RPMI8226 (cell line): ENCODE measurements around the gene CCDC69.
"Not testable (repeated sequence)": the region's sequence is repeated elsewhere in the genome, so short reads cannot be mapped to it uniquely, and the experiment has no call there.

Source experiments
- DNase-seq: peaks from one replicate; pipeline ENCODE4 v3.0.0-alpha.2; 2015

The CCDC69 gene

GRCh38 chr5:151219789-151220188 lies 4.1 kb downstream of the CCDC69 start:
- DNase-seq = no peak

GRCh38 chr5:151219138-151219537 lies 4.8 kb downstream of the CCDC69 start:
- DNase-seq = no peak

GRCh38 chr5:151218177-151218576 lies 5.7 kb downstream of the CCDC69 start:
- DNase-seq = no peak

- no peak for DNase-seq
These were observed 7.1 kb downstream of the CCDC69 start for GRCh38 chr5:151216781-151217180.

GRCh38 chr5:151215546-151215880 lies 8.4 kb downstream of the CCDC69 start:
- no peak for DNase-seq

GRCh38 chr5:151214614-151215545 lies 9.0 kb downstream of the CCDC69 start:
- DNase-seq = no peak

GRCh38 chr5:151213803-151214613 lies 9.9 kb downstream of the CCDC69 start:
- DNase-seq = peak; percentile 75

GRCh38 chr5:151212406-151212798 lies 11.5 kb downstream of the CCDC69 start:
- DNase-seq = no peak

- DNase-seq = no peak
These were observed 15.4 kb downstream of the CCDC69 start for GRCh38 chr5:151208481-151208914.

GRCh38 chr5:151205411-151205810 lies 18.5 kb downstream of the CCDC69 start:
- DNase-seq = no peak

GRCh38 chr5:151204051-151204450 lies 19.8 kb downstream of the CCDC69 start:
- DNase-seq = no peak

GRCh38 chr5:151202381-151203139 lies 21.3 kb downstream of the CCDC69 start:
- no peak for DNase-seq

- no peak for DNase-seq
These were observed 22.8 kb downstream of the CCDC69 start for GRCh38 chr5:151200913-151201595.

GRCh38 chr5:151199581-151200185 lies 24.2 kb downstream of the CCDC69 start:
- DNase-seq = no peak

- no peak for DNase-seq
These were observed 25.0 kb downstream of the CCDC69 start for GRCh38 chr5:151198861-151199260.

- DNase-seq = not testable (repeated sequence)
These were observed 26.6 kb downstream of the CCDC69 start for GRCh38 chr5:151197291-151197600.

GRCh38 chr5:151196556-151197290 lies 27.2 kb downstream of the CCDC69 start:
- peak; percentile 56 for DNase-seq

GRCh38 chr5:151195622-151196021 lies 28.3 kb downstream of the CCDC69 start:
- no peak for DNase-seq

GRCh38 chr5:151192626-151193025 lies 31.3 kb downstream of the CCDC69 start:
- no peak for DNase-seq

- no peak for DNase-seq
These were observed 32.2 kb downstream of the CCDC69 start for GRCh38 chr5:151191661-151192060.

GRCh38 chr5:151189151-151189550 lies 34.7 kb downstream of the CCDC69 start:
- DNase-seq = no peak

GRCh38 chr5:151186538-151186937 lies 37.4 kb downstream of the CCDC69 start:
- no peak for DNase-seq
